ENCODE results near the gene GLE1. TPM values are rescaled to one million over a fixed set of nuclear protein-coding genes. Genes with fewer than 3 reads are reported as not detected.

GLE1 gene, protein sequence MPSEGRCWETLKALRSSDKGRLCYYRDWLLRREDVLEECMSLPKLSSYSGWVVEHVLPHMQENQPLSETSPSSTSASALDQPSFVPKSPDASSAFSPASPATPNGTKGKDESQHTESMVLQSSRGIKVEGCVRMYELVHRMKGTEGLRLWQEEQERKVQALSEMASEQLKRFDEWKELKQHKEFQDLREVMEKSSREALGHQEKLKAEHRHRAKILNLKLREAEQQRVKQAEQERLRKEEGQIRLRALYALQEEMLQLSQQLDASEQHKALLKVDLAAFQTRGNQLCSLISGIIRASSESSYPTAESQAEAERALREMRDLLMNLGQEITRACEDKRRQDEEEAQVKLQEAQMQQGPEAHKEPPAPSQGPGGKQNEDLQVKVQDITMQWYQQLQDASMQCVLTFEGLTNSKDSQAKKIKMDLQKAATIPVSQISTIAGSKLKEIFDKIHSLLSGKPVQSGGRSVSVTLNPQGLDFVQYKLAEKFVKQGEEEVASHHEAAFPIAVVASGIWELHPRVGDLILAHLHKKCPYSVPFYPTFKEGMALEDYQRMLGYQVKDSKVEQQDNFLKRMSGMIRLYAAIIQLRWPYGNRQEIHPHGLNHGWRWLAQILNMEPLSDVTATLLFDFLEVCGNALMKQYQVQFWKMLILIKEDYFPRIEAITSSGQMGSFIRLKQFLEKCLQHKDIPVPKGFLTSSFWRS
- 19.0 and 19.6 TPM in 2 replicates for total RNA-seq
- long read RNA-seq, transcript GLE1-201 (16 exons, 3,321 nt): major isoform, 163 of 228 reads
- long read RNA-seq, partial matches to known transcripts: 15 of 228 reads
- long read RNA-seq, other reads (novel, unspliced or antisense): 47 of 228 reads

DNA sequence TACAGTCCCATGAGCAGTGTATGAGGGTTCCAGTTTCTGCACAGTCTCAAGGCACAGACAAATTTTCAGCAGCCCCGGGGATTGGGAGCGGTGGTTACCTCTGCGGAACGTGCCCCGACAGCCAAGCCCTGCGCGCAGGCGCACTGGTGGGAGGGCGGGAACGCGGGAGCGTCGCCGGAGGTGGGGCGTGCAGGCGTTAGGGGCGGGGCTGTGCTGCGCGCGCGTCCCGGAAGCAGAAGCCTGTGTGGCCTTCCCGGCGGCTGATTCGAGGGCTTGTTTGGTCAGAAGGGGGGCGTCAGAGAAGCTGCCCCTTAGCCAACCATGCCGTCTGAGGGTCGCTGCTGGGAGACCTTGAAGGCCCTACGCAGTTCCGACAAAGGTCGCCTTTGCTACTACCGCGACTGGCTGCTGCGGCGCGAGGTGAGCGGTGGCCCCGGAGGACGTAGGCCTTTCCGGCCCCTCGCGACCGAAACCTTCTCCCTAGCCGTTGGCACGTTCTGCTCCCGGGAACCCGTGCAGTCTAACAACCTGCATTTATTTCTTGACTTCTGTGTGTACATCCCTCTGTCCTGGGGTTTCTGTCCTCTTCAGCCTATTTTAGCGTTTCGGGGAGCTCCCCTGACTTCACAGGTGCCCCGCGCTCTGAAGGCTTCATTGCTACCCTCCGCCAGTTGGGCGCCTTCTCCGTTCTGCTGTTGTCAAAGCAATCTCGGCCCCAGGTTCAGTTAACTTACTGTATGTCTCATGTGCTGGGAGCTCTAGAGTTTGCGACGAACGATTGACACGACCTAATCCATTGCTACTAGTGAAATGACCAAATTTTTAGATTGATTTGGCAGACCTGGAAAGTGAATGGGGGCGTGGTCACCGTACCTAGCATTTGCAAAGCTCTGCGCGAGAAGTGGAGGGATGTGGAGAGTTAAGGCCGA lies at the start of gene GLE1:
Gene GLE1 (plus strand): TSS at position 235 of the 929 bp plus-strand sequence. CDS start 87 bp downstream, at position 322.
- Mint-ChIP-seq H3K27ac (peak within 1 kb of the TSS; percentile 99), H3K9me3 (ENCODE audit: low read depth) (no peaks in the 10 kb centered on the region), H3K4me1 (ENCODE audit: low read depth) (peaks cover 8% of the 10 kb centered on the region), H3K36me3 (ENCODE audit: insufficient read depth) (peaks cover 6% of the 10 kb centered on the region), H3K4me3 (ENCODE audit: low read depth) (peak within 1 kb of the TSS; percentile 100), H3K27me3 (no peaks in the 10 kb centered on the region)
- TF ChIP-seq, protein P1, sequence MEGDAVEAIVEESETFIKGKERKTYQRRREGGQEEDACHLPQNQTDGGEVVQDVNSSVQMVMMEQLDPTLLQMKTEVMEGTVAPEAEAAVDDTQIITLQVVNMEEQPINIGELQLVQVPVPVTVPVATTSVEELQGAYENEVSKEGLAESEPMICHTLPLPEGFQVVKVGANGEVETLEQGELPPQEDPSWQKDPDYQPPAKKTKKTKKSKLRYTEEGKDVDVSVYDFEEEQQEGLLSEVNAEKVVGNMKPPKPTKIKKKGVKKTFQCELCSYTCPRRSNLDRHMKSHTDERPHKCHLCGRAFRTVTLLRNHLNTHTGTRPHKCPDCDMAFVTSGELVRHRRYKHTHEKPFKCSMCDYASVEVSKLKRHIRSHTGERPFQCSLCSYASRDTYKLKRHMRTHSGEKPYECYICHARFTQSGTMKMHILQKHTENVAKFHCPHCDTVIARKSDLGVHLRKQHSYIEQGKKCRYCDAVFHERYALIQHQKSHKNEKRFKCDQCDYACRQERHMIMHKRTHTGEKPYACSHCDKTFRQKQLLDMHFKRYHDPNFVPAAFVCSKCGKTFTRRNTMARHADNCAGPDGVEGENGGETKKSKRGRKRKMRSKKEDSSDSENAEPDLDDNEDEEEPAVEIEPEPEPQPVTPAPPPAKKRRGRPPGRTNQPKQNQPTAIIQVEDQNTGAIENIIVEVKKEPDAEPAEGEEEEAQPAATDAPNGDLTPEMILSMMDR (IDR thresholded peaks at IDR 0.05; ENCODE audit: unreplicated experiment): no peak
- DNase-seq (ENCODE audit: low spot score, unreplicated experiment): peak; percentile 96

DNA sequence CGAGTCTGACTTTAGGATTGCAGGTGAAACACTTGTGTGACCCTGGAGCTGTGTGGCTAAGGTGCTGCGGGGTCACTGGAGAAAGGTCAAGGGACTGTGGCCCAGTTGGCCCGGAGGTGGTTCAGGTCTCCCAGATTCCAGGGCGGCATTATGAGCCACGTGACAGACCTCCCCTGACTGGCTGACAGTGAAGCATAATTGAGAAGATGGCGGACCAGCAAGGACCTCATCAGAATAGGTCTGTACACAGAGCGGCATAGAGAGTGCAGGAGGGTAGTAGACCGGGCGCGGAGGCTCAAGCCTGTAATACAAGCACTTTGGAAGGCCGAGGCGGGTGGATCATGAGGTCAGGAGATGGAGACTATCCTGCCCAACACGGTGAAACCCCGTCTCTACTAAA lies 49.5 kb upstream of the GLE1 start:
- Mint-ChIP-seq H3K27ac (no peak overlapping the region), H3K36me3 (ENCODE audit: insufficient read depth) (no peaks in the 10 kb centered on the region), H3K4me1 (ENCODE audit: low read depth) (peaks cover 9% of the 10 kb centered on the region), H3K9me3 (ENCODE audit: low read depth) (no peaks in the 10 kb centered on the region), H3K4me3 (ENCODE audit: low read depth) (peak overlapping the region; percentile 85), H3K27me3 (no peaks in the 10 kb centered on the region)
- DNase-seq (ENCODE audit: low spot score, unreplicated experiment): no peak
- TF ChIP-seq, protein P1 (IDR thresholded peaks at IDR 0.05; ENCODE audit: unreplicated experiment): no peak

DNA sequence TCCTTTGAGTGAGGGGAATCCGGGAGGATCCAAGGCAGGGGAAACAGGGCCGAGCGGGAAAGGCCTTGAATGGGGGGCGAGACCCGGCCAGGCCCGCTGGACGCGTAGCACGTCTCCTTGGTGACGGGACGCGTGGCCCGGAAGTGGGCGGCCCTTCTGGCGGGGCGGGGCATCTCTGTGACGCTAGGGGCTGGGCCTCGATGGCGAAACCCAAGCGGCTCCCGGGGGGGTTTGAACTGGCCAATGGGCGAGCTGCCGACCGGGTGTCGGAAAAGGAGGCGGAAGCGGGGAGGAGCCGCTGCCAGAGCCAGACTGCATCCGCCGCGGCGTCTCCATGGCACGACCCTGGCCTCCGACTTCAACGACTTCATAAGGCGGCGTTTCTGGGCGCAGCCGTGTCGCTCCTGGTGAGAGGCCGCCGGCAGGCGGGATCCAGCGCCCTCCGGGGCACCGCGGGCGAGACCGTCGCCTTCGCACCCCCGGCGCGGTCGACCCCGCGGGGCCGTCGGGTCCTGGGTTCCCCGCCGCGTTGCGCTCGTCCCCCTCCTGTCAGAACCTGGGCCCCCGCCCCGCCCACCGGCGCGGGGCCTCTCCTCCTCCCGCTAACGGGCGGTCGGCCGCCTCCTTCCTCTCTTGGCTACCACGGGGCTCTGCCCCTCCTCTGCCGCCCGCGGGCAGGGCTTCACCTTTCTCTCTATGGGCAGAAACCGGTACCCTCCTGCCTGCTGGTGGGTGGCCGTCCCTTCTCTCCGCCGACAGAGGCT lies 48.5 kb upstream of the GLE1 start, which contains the start of gene ODF2:
Gene ODF2 (plus strand): TSS at position 158 of the 764 bp plus-strand sequence. CDS start 86 bp downstream, at position 244.
- H3K4me1 Mint-ChIP-seq (ENCODE audit: low read depth): peaks cover 9% of the 10 kb centered on the region
- no peaks in the 10 kb centered on the region for H3K27me3 Mint-ChIP-seq
- peak; percentile 97 for DNase-seq (ENCODE audit: low spot score, unreplicated experiment)
- H3K27ac Mint-ChIP-seq: peak within 1 kb of the TSS; percentile 98
- H3K36me3 Mint-ChIP-seq (ENCODE audit: insufficient read depth): peaks cover 4% of the 10 kb centered on the region
- TF ChIP-seq, protein P1 (IDR thresholded peaks at IDR 0.05; ENCODE audit: unreplicated experiment): no peak
- H3K9me3 Mint-ChIP-seq (ENCODE audit: low read depth): no peaks in the 10 kb centered on the region
- peak within 1 kb of the TSS; percentile 85 for H3K4me3 Mint-ChIP-seq (ENCODE audit: low read depth)

DNA sequence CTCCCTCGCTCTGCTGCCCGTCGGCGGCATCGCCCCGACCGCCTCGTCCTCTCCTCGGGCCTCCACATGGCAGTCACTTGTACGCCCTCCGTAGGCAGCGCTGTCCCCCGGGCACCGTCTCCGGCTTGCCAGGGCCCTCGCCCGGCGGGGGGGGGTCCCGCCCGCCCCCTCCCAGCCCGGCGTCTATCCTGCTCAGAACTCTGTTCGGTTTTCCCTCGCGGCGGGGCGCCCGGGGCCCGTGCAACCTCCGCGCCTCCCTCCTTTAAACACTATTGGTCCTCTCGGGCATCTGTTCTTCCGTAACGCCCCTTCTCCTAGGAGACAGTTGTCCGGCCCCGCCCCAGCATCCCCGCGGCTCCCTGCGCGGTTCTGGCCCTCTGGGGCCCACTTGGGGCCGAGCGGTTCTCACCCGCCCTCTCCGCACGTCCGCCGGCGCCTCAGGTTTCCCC lies 47.9 kb upstream of the GLE1 start:
- Mint-ChIP-seq H3K4me1 (ENCODE audit: low read depth) (peaks cover 9% of the 10 kb centered on the region), H3K9me3 (ENCODE audit: low read depth) (no peaks in the 10 kb centered on the region), H3K4me3 (ENCODE audit: low read depth) (peak overlapping the region; percentile 85), H3K27ac (peak overlapping the region; percentile 88), H3K27me3 (no peaks in the 10 kb centered on the region), H3K36me3 (ENCODE audit: insufficient read depth) (peaks cover 6% of the 10 kb centered on the region)
- TF ChIP-seq, protein P1 (IDR thresholded peaks at IDR 0.05; ENCODE audit: unreplicated experiment): no peak
- peak; percentile 17 for DNase-seq (ENCODE audit: low spot score, unreplicated experiment)

Measured in progenitor cell of endocrine pancreas (in vitro differentiated cells).